ENCODE results near the gene TMEM250.

Gene TMEM250

GRCh38 chr9:136074706-136075105 is 44.0 kb downstream of the TMEM250 start:
- DNase-seq (ENCODE audit: low read depth): no peak
- TF ChIP-seq CTCF (IDR thresholded peaks at IDR 0.05; ENCODE audit: low read depth, low read length) (no peak), POLR2A (IDR thresholded peaks at IDR 0.05; ENCODE audit: extremely low read depth, insufficient read length) (no peak), MYC (IDR thresholded peaks at IDR 0.05; ENCODE audit: low read depth, low read length) (no peak), MAX (IDR thresholded peaks at IDR 0.05; ENCODE audit: low read depth, low read length) (no peak)
- no peak overlapping the region for H3K4me3 ChIP-seq (ENCODE audit: low read depth, low read length)
